PC-9 (cell line): Measurements from ENCODE around the gene GRIP2. TPM values are rescaled to one million over a fixed set of nuclear protein-coding genes. Genes with fewer than 3 reads are reported as not detected.

Source experiments
- BruUV-seq: library from RNA; stranded (reverse); fragments of 400-500 nt; replicated peaks from 2 replicates; lab custom pipeline; 2021; lab: Mats Ljungman, UMichigan
- CTCF ChIA-PET: fragments of 300-600 bp; sonication (Branson Sonifier 250); formaldehyde crosslinking; loops from one replicate; lab custom pipeline; 2022; ENCODE audit warnings: antibody characterized with exemption; lab: Charles Lee
- POLR2A ChIA-PET: fragments of 300-600 bp; sonication (Branson Sonifier 250); formaldehyde crosslinking; loops from one replicate; lab custom pipeline; 2022; ENCODE audit warnings: antibody characterized with exemption; ENCODE audit not compliant: unreplicated experiment; lab: Charles Lee
- DNase-seq, 2 experiments: peaks; one replicate each; pipeline versions ENCODE4 v3.0.0 to v3.0.0-alpha.2; 2015 to 2022; ENCODE audit warnings: mixed read lengths in 1 of 2
- H2AFZ ChIP-seq: fragments of 200-600 bp; sonication (generic); 2 replicates; pipeline ENCODE4 v1.8.1; 2017; ENCODE audit warnings: antibody characterized with exemption
- H3F3A ChIP-seq: fragments of 200-600 bp; sonication (generic); 2 replicates; pipeline ENCODE4 v1.8.1; 2017; ENCODE audit warnings: antibody characterized with exemption, mild to moderate bottlenecking, low read depth; ENCODE audit not compliant: insufficient read depth
- H3K27ac ChIP-seq: fragments of 200-600 bp; sonication (generic); 2 replicates; pipeline ENCODE4 v1.6.1; 2016; ENCODE audit warnings: mixed run types
- H3K27me3 ChIP-seq: fragments of 200-600 bp; sonication (generic); 2 replicates; pipeline ENCODE4 v1.6.1; 2016; ENCODE audit warnings: low read depth, mixed run types; ENCODE audit not compliant: insufficient read depth
- H3K36me3 ChIP-seq: fragments of 200-600 bp; sonication (generic); 2 replicates; pipeline ENCODE4 v1.6.1; 2016; ENCODE audit warnings: low read depth, mixed run types
- H3K4me1 ChIP-seq: fragments of 200-600 bp; sonication (generic); replicated peaks from 2 replicates; pipeline ENCODE4 v1.6.1; 2016; ENCODE audit warnings: mixed run types; ENCODE audit not compliant: insufficient read depth
- H3K4me2 ChIP-seq: fragments of 200-600 bp; sonication (generic); 2 replicates; pipeline ENCODE4 v1.6.1; 2017; ENCODE audit warnings: mixed run types
- H3K4me3 ChIP-seq: fragments of 200-600 bp; sonication (generic); 2 replicates; pipeline ENCODE4 v1.6.1; 2016; ENCODE audit warnings: mixed run types
- H3K79me2 ChIP-seq: fragments of 200-600 bp; sonication (generic); 2 replicates; pipeline ENCODE4 v1.6.1; 2017; ENCODE audit warnings: low read depth, mixed run types
- H3K9me2 ChIP-seq: fragments of 200-600 bp; sonication (generic); 2 replicates; pipeline ENCODE4 v1.8.1; 2017; ENCODE audit warnings: mild to moderate bottlenecking; ENCODE audit not compliant: insufficient read depth
- H3K9me3 ChIP-seq: fragments of 200-600 bp; sonication (generic); 2 replicates; pipeline ENCODE4 v1.8.1; 2016; ENCODE audit warnings: low read depth; ENCODE audit not compliant: insufficient read depth
- H4K20me1 ChIP-seq: fragments of 200-600 bp; sonication (generic); 2 replicates; pipeline ENCODE4 v1.8.1; 2017; ENCODE audit not compliant: insufficient read depth
- CTCF ChIP-seq: fragments of 200-600 bp; sonication (generic); conservative IDR thresholded peaks from 2 replicates; pipeline ENCODE4 v1.6.1; 2017; ENCODE audit warnings: mixed run types, antibody characterized with exemption, mild to moderate bottlenecking, moderate library complexity
- EZH2 ChIP-seq: fragments of 200-600 bp; sonication (generic); IDR thresholded peaks from 2 replicates; pipeline ENCODE4 v1.8.0; 2017; ENCODE audit warnings: antibody characterized with exemption, low read depth
- intact Hi-C: fragments of 100-400 bp; cut with micrococcal nuclease; formaldehyde crosslinking; loops from one replicate; pipeline ENCODE4 v1.10.0; 2022; ENCODE audit not compliant: unreplicated experiment
- total RNA-seq: library from RNA; stranded (reverse); gene quantifications from 2 replicates; pipeline ENCODE4 v1.2.3, GENCODE V29; 2021

Gene GRIP2
- total RNA-seq, 1 experiment from 2014 or later: not detected

- intact Hi-C loops: no loop called here
- Histone ChIP-seq H2AFZ (no peak overlapping the region), H3K4me2 (no peak overlapping the region), H3K9me3 (no peaks in the 10 kb centered on the region), H3F3A (peaks cover 48% of the 10 kb centered on the region), H3K4me1 (peaks cover 63% of the 10 kb centered on the region), H3K27ac (no peak overlapping the region), H4K20me1 (peaks cover 44% of the 10 kb centered on the region), H3K79me2 (peaks cover 93% of the 10 kb centered on the region), H3K36me3 (no peaks in the 10 kb centered on the region), H3K4me3 (no peak overlapping the region), H3K27me3 (no peaks in the 10 kb centered on the region), H3K9me2 (no peaks in the 10 kb centered on the region)
- ChIA-PET CTCF (no interaction called here), POLR2A (no interaction called here)
- TF ChIP-seq CTCF: no peak
- no peak for TF ChIP-seq EZH2
- BruUV-seq: no TSS peak
- DNase-seq: peak in 1 of 2 experiments; percentile 31
These were observed 100.5 kb downstream of the GRIP2 start for GRCh38 chr3:14439501-14440167.

Other genes starting within 250 kb of the GRIP2 start
- gene SLC6A6, start 137.7 kb downstream of the GRIP2 start, total RNA-seq: 84.9 and 122 TPM in 2 replicates
- 14.7 and 14.9 TPM in 2 replicates for gene CCDC174, start 111.4 kb upstream of the GRIP2 start, total RNA-seq
- not detected in 2 replicates for gene C3orf20, start 134.8 kb upstream of the GRIP2 start, total RNA-seq